Glomerular visceral epithelial cell (primary cell): ENCODE measurements around the gene FTCD.

Experiments used
- DNase-seq: peaks from one replicate; pipeline ENCODE4 v3.0.0-alpha.2; 2016; ENCODE audit errors: extremely low spot score

The FTCD gene

DNA sequence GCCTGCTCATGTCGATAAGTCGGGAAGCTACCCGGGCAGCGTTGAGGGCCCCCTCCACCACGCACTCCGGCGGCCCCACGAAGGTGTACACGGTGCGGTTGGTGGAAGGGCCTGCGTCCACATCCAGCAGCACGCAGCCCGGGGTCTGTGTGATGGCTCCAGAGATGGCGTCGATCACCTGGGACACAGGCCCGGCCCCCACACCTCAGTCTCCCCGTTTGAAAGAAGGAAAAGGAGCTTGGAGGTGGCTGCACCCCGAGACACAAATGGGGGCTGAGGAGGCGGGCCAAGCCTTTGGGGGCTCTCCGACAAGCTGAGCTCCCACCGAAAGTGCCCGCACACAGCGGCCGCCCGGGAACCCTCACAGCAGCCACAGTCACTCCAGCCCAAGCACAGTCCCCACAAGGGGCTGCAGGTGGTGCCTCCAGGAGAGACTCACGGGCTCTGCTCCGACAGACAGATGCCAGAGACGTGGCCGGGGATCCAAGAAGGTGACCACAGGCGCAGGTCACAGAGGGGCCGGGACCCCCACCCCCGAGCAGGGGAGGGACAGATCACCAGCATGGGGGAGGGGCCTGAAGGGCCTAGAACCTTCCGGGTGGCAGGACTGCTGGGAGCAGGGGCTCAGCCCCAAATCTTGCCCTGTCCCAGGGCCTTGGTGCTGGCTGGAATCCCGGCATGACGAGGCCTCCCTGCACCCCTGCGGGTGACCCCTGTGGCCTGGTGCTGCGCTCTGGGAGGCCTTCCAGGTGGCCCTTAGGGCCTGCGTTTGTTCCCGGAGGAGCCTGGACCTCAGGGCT lies 1.0 kb downstream of the FTCD start:
- DNase-seq, result no peak

DNA sequence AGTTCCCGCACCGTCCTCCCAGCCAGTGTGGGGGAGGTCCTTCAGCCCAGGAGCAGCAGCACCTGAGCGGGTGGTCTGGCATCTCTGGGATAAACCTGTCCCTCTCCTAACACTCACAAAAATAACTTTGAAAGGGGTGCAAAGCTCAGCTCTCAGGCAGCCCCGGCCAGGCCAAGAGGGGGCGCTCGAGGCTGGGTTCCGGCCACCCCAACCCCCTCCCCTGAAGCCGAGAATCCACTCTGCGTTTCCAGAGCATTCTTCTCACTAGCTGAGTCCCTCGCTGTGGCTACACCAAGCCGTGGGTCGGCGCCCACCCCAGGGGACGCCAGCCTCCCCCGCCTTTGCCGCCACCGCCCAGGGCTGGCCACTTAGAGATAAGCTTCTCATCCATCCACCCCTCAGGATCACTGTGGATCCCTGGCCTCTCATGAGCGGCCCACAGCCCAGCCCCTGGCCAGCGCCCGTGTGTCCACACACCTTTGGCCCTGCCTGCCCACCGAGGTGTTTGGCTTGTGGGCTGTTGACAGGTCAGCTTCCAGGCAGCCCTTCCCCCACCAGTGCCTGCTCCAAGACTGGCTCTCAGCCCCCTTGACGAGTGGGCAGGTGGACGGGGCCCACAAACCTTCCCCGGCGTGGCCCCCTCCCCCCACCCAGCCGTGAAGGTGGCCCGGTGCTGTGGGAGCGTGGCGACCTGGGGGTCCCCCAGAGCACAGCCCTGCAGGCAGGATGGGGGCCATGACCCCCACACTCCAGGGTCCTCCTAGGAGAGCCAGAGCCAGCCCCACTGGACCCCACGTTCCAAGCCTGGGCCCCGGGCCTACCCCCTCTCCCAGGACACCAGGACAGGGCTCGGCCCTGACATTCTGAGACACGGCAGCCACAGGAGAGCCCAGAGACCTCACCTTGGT lies 1.9 kb downstream of the FTCD start:
- peak; percentile 47 for DNase-seq

DNA sequence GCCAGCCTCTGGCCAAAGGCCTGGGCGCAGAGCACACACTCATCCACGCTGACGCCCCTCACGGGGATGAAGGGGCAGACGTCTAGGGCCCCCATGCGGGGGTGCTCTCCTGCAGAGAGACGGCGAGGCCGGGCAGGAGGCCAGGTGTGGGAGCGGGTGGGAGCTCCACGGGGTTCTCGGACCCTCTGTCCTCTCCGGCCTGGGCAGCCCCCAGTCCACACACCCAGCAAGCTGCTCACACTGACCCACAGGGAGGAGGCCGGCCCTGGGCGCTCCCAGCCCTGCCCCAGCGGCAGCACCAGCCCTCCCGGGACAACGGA lies 2.5 kb downstream of the FTCD start:
- DNase-seq, result no peak

DNA sequence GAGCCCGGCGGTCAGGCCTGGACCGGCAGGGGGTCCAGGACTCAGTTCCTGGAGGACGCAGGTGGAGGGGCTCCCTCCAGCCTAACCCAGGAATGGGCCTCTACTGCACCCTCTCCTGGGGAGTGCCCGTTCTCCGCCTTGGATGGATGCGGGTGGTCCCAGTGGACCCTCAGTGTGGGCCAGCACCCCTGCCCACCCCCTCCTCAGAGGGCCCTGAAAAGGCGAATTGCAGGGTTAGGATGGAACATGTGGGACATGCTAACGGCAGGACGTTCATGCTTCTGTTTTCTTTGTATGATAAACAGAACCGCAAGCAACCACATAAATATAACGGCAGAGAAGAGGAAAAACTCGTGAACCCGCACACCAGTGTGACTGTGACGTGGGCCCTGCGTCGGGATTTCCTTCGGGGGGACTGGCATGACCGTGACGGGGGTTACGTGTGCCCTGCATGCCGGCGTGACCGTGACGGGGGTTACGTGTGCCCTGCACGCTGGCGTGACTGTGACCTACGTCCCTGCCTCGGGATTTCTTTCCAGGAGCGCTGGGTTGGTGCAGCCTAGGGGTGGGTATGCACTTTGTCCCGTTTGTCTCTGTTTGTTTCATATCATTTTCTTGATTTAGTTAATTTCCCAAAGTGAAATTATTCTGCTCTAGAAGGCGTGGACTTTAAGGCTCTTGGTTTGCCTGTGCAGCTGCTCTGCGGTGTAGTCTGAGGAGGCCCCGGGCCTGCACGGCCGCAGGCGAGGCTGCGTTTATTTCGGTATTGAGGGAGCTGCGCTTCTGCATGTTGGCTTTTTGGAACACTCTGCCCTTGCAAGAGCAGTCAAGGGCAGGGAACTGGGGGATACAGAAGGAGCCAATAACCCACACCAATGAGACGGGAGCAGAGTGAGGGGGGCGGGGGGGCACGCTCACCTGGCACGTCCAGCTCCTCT lies 3.1 kb downstream of the FTCD start:
- DNase-seq, result no peak

DNA sequence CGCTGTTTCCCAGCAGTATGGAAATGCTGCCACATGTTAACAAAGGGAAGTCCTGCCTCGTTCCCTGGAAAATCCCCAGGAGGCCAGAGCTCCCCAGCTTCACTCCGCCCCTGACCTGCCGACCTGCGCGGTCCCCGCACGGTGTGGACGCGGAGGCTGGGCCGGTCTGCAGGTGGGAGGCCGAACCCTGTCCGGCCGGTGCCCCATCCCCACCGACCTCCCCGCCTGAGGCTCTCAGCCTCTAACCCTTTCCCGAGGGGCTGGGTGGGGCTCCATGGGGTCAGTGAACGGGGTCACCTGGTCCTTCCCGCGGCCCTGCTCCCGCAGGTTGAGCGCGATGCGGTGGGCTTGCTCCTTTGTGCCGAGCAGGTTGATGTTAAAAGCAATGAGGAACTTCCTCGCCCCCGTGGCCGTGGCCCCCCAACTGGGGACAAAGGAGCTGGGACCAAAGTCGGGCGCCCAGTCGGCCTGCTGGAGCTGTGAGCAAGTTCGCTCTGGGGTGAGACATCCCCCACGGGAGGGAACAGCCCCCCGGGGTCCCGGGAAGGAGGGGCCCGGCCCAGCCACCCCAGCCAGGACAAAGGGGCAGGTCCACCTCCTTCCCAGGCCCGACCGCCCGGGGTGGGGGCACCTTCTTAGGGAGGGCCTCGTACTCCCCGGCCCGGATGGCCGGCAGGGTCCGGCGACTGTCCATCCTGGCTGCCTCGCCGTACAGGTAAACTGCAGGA lies 4.0 kb downstream of the FTCD start:
- DNase-seq, result no peak

DNA sequence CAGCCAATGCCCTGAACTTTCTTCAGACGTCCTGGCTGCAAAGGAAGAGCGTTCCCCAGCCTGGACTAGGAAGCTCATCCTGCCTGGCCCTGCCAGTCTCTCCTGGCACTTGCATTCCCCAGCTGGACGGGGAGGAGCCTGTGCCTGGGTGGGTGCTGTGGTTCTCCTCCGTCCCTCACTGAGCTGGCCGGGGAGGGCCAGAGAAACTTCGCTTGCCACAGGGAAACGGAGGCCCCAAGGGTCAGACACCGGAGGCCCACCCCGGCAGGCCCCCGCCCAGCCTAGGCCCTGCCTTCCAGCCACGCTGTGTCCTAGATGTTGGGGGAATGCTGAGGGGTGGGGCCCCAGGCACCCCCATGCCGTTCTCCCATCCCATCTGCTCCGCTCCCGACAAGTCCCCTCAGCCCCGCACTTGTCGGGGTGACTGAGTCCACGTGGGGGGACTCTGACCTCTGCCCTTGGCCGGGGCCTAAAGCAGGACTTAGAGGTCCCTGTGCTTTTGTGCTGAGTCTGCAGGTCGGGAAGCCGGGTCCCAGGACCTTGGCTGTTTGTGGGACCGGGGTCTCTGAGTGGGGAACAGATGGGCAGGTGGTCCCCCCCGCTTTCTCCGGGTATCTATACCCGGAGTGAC lies 4.8 kb downstream of the FTCD start:
- DNase-seq, result no peak

DNA sequence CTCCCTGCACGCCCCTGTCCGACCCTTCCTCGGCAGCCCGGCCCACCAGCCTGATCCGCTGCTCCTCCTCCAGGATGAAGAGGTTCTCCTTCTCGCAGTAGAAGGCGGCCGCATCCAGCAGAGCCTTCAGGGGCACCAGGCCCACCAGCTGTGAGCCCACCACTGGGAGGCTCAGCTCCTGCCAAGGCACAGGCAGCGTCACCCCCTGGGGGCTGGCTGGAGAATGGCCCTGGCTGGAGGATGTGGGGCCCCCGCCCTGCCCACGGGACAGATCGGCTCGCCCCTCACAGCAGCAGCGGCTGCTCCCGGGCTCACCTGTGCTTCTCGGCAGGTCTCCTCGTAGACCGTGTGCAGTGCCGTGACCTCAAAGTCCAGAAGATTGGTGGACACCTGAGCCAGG lies 5.3 kb downstream of the FTCD start:
- no peak for DNase-seq

DNA sequence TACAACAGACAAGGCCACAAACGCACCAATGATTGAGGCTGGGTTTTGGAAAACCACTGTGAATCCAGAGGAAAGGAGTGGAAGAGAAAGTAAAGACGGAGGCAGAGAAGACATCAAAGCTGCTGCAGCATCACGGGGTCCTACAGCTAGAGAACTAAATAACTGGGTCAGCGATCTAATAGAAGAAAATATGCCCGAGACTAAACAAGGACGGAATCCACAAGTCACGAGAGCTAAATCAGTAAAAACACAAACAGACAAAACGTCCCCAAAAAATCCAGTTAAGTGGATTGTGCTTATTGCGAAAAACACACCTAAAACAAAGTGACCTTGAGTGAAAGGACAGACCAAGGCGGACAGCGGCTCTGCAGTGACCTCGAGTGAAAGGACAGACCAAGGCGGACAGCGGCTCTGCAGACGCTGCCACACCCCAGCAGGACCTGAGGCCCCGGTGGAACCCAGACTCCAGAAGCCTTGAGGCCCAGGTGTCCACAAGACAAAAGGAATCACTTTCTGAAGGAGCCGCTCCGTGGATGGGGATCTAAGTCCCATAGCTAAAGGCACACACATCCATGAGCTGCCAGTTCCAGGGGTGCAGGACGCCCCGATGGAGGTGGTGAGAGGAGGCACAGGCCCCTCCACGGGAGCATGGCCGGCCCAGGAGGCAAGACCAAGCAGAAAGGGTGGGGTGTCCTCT lies 6.0 kb downstream of the FTCD start:
- DNase-seq, result no peak

DNA sequence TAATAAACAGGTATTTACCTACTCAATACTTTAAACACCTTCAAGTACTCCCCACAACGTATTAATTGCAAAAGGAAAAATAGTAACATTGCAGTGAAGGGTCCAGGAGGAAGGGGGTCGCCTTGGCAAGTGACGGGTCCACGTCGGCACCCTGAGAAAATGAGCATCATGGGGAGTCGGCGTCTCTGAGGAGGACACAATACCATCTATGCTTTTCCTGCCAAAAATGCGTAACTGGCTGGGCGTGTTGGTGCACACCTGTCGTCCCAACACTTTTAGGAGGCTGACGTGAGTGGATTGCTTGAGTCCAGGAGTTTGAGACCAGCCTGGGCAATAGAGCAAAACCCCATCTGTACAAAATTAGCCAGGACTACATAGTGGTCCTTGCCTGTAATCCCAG lies 7.3 kb downstream of the FTCD start:
- DNase-seq, result no peak

DNA sequence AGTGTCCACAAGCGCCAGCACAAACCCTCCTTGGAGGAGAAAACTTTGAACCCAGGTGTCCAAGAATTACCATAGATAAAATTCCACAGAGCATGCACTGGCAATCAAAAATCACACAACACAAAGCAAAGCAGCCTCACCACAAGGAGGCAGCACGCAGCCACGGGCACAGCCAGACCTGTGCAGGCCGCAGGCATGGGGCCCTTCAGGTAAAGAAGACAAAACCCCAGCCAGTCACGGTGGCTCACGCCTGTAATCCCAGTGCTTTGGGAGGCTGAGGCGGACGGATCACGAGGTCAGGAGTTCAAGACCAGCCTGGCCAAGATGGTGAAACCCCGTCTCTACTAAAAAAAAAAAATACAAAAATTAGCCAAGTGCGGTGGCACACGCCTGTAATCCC lies 8.0 kb downstream of the FTCD start:
- peak; percentile 49 for DNase-seq

DNA sequence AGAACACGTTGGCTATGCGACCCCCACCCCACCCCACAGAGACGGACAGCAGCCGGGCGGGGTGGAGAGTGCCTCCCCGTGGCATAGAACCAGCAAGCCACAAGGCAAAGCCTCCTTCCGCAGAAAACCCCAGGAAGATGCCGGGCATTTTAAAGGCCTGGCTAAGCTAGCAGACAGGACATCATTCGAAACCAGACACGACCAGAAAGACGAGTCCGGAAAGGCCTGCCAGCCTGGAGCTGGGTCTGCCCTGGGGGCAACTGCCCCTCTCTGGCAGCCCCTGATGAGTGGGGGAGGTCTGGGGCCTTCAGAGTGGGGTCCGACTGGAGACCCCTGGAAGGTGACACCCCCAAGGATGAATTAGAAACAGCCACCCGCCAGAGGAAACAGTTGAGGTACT lies 8.5 kb downstream of the FTCD start:
- no peak for DNase-seq

DNA sequence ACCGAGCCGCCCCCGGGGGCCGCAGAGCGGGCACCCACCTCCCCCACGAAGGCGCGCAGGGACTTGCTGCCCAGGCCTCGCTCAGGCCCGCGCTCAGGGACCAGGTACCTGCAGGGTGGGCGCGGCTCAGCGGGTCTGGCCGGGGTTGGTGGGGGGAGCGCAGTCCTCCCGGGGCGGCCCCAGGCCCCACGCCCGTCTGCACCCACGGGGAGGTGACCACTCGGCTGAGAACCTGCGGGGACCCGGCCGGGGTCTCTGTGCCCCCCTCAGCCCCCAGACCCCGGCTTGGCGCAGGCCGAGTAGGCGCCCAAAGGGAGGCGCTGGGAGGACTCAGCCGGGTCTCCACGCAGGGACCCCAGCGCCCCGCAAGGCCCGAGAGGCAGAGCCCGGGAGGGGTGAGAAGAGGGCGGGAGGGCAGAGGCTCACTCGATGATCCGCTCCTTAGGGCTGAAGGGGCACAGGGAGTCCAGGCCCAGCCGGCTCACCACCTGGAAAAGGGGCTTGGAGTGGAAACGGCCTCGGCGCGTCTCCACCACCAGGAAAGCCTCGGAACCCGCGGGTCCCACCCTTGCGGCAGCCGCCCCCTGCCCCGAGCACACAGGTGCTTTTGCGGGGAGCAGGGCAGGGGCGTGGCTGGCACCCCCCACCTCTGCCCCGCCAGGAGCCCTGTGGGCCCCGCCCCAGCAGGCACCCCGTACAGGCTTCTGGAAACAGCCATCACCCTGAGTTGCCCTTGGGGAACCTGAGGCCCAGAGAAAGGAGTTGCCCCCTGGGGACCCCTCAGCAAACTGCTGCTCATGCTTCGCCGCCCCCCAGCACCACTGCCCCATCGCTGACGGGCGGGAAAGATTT lies 9.3 kb downstream of the FTCD start:
- no peak for DNase-seq

DNA sequence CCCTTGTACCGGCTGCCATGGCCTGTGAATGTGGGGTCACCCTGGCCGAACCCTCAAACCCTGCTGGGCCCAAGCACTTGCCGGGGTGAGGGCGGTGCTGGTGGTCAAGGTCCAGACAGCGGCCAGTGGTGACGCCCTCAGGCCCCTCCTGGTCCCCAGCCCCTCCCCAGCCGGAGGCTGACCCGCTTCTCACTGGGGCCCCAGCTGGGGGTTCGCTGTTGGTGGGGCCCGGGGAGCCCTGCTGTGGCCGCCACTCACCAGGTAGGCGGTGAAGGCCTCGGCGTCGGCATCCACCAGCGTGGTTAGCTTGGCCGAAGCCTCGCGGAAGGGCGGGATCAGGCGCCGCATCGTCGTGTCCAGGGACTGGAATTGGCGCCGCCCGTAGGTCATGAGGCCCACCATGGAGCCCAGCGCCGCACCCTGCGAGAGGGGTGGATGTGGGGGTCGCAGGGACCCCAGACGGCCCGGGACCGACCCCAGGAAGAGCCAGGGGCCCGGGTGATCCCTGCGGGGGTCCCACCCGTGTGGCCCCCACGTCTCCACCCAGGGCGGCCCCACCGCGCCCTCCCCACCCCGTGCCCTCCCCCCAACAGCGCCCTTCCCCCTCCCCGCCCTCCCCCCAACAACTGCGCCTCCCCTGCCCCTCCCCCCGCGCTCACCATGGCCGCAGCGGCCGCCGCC lies 10.1 kb downstream of the FTCD start:
- no peak for DNase-seq

DNA sequence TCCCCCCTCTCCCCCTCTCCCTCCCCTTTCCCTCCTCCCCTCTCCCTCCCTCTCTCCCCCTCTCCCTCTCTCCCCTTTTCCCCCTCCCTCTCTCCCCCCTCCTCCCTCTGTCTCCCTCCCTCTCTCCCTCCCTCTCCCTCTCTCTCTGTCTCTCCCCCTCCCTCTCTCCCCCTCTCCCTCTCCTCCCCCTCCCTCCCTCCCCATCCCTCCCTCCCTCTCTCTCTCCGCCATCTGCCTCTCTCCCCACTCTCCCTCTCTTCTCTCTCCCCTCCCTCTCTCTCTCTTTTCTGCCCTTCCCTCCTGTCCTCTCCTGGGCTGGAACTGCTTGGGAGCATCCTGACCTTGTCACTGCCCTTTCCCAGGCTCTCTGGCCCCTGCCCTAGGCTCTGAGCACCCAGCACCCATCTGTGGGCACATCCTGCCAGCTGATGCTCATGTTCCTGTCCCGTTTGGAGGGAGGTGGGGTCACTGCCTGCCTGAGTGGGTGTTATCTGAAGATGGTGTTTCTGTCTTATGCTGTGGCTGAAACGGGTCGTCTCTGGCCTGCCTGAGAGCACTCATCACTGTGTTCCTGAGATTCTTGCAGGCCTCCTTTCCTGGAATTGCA lies 10.8 kb downstream of the FTCD start:
- DNase-seq, result no peak

DNA sequence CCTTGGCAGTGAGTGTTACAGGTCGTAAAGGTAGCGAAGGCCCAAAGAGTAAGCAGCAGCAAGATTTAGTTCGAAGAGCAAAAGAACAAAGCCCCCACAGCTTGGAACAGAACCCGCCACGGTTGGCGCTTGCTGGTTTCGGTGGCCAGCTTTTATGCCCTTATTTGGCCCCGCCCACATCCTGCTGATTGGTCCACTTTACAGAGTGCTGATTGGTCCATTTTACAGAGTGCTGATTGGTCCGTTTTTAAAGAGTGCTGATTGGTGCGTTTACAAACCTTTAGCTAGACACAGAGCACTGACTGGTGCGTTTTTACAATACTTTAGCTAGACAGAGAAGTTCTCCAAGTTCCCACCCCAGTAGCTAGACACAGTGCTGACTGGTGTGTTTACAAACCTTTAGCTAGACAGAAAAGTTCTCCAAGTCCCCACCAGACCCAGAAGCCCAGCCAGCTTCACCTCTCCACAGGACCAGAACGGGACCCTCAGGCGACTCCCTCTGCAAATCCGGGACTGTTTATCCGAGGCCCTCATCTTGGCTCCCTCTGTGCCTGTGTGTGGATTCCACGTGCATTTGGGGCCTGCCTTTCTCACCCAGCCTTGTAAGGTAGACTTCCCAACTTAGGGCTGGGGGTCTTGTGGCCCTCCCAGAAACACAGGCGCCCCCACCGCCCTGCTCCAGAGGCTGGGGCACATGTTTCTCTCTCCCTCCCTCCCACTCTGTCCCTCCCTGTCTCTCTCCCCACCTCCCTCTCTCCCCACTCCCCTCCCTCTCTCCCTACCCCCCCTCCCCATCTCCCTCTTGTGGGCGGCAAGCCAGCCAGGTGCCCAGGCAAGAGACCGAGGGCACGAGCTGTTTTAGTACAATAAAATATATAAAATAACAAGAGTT lies 12.6 kb downstream of the FTCD start:
- no peak for DNase-seq

DNA sequence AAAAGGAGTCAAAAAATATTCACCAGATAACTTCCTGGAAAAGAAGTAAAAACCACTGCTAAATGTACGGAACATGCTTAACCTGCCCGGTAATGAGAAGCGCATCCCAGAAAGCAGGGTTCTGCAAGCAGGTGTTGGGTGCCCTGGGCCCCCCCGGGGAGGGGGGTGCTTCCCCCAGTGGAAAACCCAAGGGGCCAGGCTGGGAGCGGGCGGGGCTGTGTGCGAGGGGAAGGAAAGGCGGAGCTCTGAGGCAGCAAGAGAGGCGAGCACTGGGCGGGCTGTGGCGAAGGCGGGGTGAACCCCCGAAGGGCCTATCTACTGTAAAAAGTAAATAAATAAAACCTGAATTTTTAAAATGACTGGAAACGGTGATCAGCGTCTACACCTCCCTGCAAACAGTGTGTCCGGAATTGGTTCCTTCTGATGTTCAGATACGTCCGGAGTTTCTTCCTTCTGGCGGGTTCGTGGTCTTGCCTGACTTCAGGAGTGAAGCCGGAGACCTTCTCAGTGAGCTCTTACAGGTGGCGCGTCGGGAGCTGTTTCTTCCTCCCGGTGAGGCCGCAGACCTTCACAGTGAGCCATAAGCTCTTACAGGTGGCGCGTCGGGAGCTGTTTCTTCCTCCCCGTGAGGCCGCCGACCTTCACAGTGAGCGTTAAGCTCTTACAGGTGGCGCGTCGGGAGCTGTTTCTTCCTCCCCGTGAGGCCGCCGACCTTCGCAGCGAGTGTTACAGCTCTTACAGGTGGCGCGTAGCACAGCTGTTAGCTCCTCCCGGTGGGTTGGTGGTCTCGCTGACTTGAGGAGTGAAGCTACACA lies 13.4 kb downstream of the FTCD start:
- no peak for DNase-seq
